Skin of body (tissue), 3 donors: ENCODE results near the gene TUBA1B. TPM values are rescaled to one million over a fixed set of nuclear protein-coding genes. Genes with fewer than 3 reads are reported as not detected.
A peak's percentile ranks its signal among the peaks of the same experiment; 100 is the strongest.

Experiments
- DNase-seq: peaks from one replicate; lab custom pipeline; 2025; lab: John Stamatoyannopoulos, UW
- small RNA-seq: library from RNA; depleted of rRNA; stranded (forward); fragments of <200 nt; gene quantifications from one replicate; pipeline ENCODE3, GENCODE V24; 2014; ENCODE audit warnings: low replicate concordance
- total RNA-seq: library from RNA; depleted of rRNA; stranded (reverse); fragments of >200 nt; gene quantifications from one replicate; pipeline ENCODE4 v1.2.3, GENCODE V29; 2014

The TUBA1B gene
- total RNA-seq, 1 donor from 2014 or later, result 503 TPM

GRCh38 chr12:49091056-49091835, 39.9 kb downstream of the TUBA1B start:
- DNase-seq, result no peak

GRCh38 chr12:49089821-49090773, 41.1 kb downstream of the TUBA1B start:
- no peak for DNase-seq

- DNase-seq, result no peak
These were observed 42.3 kb downstream of the TUBA1B start for GRCh38 chr12:49088932-49089330.

GRCh38 chr12:49088150-49088931, 42.9 kb downstream of the TUBA1B start:
- DNase-seq, result peak; percentile 46

- DNase-seq, result no peak
These were observed 45.1 kb downstream of the TUBA1B start for GRCh38 chr12:49086116-49086515.

- no peak for DNase-seq
These were observed 46.8 kb downstream of the TUBA1B start for GRCh38 chr12:49084438-49084837.

GRCh38 chr12:49079793-49080192, 51.4 kb downstream of the TUBA1B start:
- no peak for DNase-seq

Small RNA genes within 50 kb of the gene (small RNA-seq; reads per million reads assigned to genes)
- not detected for gene RF00019

Other genes with a start within 250 kb of the TUBA1B start
- gene FKBP11, start 205.9 kb downstream of the TUBA1B start, total RNA-seq, result 16.4 TPM
- gene ARF3, start 173.9 kb downstream of the TUBA1B start, total RNA-seq, result 24.6 TPM
- 3.8 TPM for gene WNT10B, start 159.7 kb downstream of the TUBA1B start, total RNA-seq
- not detected for gene WNT1, start 153.1 kb downstream of the TUBA1B start, total RNA-seq
- gene DDN, start 132.0 kb downstream of the TUBA1B start, total RNA-seq, result 0.69 TPM
- 33.2 TPM for gene PRKAG1, start 112.6 kb downstream of the TUBA1B start, total RNA-seq
- gene KMT2D, start 70.6 kb downstream of the TUBA1B start, total RNA-seq, result 44.0 TPM
- 0.69 TPM for gene RHEBL1, start 61.4 kb downstream of the TUBA1B start, total RNA-seq
- gene DHH, start 36.6 kb downstream of the TUBA1B start, total RNA-seq, result 1.2 TPM
- 39.7 TPM for gene LMBR1L, start 20.5 kb downstream of the TUBA1B start, total RNA-seq
- 312 TPM for gene TUBA1A, start 57.7 kb upstream of the TUBA1B start, total RNA-seq
- gene TUBA1C, start 133.7 kb upstream of the TUBA1B start, total RNA-seq, result 99.4 TPM
- gene PRPH, start 163.8 kb upstream of the TUBA1B start, total RNA-seq, result 0.99 TPM
- 5.6 TPM for gene TROAP, start 191.9 kb upstream of the TUBA1B start, total RNA-seq
- not detected for gene C1QL4, start 205.8 kb upstream of the TUBA1B start, total RNA-seq
- gene DNAJC22, start 215.5 kb upstream of the TUBA1B start, total RNA-seq, result 0.39 TPM
- gene SPATS2, start 236.1 kb upstream of the TUBA1B start, total RNA-seq, result 24.6 TPM